ENCODE measurements around the gene PLD3.
"Not testable (repeated sequence)": the region's sequence is repeated elsewhere in the genome, so short reads cannot be mapped to it uniquely, and the experiment has no call there.

The PLD3 gene

DNA sequence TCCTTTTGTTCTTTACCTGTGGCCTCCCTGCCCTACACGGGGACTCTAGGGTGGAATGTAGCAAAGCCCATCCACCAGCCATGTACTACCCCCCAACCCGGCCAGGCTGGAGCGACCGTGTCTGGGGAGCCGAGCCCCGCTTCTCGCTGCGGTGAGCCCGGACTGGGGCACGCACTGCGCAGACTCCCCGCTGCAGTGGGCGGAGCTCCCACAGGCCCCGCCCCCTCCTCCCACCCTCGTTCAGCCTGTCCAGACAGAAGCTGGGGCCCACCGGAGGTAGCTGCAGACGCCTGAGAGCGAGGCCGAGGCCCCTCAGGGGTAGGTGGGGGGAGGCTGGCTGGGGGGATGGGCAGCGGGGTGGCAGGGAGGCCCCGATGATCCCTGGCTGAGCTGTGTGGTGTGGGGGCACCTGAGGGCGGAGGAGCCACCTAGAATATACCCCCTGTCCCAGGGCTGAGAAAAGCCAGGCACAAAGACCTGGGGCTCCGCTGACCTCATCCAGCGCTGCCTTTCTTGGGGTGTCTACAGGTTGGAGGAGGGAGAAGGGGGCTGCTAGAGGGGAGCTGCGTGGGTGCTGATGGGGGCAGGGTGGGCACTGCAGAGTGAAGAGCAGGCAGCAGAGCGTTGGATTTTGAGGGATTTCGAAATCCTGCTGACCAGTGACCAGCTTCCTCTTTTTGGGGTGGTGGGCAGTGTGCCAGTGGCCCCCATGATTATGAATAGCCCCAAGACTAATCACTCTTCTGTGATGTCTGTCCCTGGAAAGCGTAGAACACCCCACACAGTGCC is 17.3 kb downstream of the PLD3 start:
- DNase-seq = no peak

DNA sequence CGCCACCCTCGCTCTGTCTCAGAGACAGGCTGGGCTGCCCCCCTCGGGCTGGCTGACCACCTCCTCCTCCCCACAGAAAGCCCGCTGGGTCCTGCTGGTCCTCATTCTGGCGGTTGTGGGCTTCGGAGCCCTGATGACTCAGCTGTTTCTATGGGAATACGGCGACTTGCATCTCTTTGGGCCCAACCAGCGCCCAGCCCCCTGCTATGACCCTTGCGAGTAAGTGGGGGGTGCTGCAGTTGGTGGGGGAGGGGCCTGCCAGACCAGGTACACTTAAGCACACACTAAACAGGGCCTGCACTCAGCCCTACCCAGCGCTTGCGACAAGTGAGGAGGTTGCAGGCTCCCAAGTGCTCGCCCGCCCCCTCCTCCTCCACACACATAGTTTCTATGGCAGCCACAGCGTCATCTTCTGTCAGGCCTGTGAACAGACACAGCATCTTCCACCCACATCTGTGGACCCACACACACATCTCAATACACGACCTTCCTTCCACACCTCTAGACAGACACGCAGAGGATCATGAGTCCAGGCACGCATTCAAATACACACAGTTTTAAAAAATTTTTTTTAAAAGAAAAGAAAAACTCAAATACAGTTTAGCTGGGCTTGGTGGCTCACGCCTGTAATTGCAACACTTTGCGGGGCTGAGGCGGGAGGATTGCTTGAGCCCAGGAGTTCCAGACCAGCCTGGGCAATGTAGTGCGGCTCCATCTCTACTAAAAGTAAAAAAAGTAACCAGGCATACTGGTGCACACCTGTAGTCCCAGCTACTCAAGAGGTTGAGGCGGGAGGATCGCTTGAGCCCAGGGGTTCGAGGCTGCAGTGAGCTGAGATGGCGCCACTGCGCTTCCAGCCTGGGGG is 18.4 kb downstream of the PLD3 start:
- no peak for DNase-seq

DNA sequence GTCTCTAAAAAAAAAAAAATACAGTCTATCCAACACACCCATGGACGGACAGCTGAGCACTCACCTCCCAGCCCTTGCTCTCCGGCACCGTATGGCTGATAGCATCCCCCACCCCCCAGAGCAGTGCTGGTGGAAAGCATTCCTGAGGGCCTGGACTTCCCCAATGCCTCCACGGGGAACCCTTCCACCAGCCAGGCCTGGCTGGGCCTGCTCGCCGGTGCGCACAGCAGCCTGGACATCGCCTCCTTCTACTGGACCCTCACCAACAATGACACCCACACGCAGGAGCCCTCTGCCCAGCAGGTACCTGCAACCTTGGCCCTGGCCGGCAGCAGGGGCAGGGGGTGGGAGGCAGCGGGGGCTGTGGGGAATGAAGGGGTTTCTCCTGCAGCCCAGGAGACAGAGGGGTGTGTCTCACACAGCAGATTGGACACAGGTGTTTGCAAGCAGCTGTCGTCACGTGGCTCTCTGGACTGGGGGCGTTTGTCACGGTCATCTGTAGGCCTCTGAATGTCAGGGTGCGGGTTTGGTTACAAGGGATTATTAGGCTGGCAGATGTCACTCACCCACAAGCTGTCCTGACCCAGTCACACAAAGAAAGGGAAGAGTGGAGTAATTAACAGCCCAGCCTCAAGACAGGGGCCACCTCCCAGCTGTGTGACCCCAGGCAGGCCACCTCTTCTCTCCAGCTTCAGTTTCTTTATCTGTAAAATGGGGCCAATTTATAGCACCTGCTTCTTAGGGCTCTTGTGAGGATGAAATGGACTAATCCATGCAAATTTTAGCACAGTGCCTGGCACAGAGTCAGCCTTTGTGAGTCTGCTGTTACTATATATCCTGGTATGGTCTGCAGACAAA is 19.3 kb downstream of the PLD3 start:
- no peak for DNase-seq

DNA sequence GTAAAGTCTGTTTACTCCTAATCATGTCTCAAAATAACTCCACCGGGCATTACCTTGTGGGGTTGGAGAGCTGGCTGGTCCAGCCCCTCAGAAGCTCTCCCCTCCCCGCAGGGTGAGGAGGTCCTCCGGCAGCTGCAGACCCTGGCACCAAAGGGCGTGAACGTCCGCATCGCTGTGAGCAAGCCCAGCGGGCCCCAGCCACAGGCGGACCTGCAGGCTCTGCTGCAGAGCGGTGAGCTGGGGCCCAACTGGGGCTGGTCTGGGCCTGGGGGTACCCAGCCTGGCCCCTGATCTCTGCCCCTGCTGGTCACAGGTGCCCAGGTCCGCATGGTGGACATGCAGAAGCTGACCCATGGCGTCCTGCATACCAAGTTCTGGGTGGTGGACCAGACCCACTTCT is 21.3 kb downstream of the PLD3 start:
- DNase-seq = no peak

DNA sequence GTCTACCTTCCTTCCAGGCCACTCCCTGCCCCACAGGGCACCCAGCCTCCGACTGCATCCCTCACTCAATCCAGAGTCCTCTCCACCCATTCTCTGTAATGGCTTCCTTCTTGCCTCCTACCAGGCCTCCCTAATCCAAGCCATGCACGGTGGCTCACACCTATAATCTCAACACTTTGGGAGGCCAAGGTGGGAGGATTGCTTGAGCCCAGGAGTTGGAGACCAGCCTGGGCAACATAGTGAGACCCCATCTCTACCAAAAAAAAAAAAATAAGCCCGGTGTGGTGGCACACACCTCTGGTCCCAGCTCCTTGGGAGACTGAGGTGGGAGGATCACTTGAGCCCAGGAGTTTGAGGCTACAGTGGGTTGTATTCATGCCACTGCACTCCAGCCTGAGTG is 21.8 kb downstream of the PLD3 start:
- not testable (repeated sequence) for DNase-seq

DNA sequence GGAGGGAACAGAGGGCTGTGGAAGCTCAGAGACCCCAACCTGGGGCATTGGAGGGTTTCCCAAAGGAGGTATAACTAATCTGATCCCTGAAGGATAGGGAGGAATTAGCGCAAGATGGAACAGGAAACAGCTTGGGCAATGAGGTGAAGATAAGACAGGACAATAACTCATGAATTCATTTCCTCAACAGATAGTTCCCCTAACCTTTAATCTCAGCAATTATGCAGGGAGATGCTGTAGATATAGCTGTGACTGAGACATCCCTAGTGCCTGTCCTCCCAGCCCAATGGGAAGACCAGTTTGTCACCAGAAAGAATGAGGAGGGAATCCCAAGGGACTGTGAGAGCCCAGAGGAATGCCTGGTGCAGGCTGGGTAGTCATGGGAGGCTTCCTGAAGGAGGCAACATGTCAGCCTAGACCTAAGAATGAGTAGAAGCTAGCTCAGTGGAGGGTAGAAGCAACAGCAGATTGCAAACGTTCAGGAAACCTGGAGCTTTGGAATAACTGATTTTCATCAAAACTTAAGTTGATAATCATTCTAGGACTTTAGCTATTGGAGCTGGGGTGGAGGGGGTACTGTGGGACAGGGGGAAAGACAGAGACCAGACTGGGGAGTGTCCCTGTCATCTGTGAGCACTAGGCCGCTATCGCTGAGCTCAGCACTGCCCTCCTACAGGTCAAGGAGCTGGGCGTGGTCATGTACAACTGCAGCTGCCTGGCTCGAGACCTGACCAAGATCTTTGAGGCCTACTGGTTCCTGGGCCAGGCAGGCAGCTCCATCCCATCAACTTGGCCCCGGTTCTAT is 22.7 kb downstream of the PLD3 start:
- no peak for DNase-seq

DNA sequence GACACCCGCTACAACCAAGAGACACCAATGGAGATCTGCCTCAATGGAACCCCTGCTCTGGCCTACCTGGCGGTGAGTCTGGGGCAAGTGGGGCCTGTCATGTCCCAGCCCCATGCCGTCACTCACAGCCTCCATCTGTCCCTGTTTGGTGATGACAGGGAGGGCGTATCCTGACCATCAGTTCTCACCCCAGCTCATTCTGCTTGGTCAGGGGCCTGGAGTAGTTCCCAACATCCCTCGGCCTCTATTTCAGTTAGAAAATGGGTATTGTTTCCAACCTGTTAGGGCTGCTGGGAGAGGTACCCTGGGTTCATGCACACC is 23.3 kb downstream of the PLD3 start:
- no peak for DNase-seq

DNA sequence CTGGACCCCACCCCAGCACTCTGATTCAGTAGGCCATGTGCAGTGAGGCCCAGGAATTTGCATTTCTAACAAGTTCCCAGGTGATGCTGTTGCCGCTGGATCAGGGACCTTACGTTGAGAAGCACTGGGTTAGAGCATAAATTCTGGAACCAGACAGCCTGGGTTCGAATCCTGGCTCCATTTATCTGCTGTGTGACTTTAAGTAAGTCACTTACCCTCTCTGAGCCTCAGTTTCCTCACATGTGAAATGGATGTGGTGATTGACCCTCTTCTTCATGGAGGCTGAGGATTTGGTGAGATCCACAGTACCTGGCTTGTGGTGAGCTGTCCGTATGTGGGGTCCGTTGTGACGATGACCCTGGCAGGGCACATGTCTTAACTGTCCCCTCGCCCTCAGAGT is 25.6 kb downstream of the PLD3 start:
- no peak for DNase-seq

DNA sequence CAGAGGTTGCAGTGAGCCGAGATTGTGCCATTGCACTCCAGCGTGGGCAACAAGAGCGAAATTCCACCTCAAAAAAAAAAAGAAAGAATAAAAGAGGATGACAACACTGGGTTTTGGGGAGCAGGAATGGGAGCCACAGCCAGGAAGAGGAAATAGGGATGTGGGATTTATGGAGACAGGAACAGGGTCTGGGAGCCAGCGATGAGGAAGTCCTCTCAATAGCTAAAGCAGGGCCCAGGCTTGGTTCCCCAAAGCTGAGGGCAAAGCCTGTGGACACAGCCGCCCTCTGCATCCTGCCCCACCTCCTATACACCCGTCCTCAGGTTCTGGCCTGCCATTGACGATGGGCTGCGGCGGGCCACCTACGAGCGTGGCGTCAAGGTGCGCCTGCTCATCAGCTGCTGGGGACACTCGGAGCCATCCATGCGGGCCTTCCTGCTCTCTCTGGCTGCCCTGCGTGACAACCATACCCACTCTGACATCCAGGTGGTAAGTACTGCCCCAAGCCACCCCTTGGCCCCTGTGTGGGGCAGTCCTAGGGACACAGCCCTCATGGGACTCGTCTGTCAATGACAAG is 27.9 kb downstream of the PLD3 start:
- DNase-seq = no peak

DNA sequence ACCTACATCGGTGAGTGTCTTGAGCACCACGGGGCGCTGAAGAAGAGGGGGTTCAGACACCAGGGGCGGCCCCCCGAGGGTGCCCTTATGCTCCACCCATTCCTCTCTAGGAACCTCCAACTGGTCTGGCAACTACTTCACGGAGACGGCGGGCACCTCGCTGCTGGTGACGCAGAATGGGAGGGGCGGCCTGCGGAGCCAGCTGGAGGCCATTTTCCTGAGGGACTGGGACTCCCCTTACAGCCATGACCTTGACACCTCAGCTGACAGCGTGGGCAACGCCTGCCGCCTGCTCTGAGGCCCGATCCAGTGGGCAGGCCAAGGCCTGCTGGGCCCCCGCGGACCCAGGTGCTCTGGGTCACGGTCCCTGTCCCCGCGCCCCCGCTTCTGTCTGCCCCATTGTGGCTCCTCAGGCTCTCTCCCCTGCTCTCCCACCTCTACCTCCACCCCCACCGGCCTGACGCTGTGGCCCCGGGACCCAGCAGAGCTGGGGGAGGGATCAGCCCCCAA is 29.4 kb downstream of the PLD3 start:
- no peak for DNase-seq

DNA sequence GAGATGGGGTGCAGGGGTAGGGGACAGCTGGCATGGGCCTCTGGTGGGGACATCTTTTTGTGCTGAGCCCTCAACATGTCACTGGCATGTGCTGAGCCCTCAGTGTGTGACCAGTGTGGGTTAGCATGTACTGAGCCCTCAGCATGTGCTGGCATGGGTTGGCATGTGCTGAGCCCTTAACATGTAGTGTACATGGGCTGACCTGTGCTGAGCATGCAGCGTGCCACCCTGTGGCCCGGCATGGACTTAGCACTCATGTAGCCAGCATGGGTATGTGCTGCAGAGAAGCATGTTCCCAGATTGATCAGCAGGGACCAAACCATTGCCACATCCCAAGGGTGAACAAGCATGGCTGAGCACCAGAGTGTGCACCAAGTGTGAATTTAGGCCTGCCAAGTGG is 30.0 kb downstream of the PLD3 start:
- no peak for DNase-seq

DNA sequence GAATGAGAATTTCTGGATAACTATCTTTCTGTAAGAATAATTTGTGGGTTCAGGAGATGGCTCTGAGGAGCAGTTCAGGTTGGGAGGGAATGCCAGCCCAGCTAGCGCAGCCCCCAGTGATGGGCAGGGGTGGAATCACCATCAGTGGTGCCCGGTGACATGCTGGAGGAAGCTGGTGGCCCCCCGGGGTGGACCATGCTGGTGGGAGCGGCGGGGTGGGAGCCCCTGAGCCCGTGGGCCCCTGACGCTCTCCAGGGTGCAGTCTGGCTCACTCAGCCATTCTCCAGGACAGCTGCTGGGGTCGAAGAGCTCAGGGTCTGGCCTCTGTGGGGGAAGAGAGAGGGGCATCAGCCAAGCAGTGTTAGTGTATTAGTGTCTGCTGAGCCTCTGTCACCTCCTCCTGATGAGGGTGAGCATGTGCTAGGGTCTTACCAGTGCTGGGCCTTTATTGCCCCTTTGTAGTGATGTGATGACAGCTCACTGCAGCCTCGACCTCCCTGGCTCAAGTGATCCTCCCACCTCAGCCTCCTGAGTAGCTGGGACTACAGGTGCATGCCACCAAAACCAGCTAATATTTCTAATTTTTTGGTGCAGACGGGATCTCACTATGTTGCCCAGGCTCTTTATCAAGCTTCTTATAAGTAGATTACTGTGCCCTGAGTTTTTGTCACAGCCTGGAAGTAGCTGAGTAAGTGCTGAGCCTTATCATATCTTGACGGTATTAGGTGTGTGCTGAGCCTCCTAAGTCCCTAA is 31.1 kb downstream of the PLD3 start:
- DNase-seq = no peak

DNA sequence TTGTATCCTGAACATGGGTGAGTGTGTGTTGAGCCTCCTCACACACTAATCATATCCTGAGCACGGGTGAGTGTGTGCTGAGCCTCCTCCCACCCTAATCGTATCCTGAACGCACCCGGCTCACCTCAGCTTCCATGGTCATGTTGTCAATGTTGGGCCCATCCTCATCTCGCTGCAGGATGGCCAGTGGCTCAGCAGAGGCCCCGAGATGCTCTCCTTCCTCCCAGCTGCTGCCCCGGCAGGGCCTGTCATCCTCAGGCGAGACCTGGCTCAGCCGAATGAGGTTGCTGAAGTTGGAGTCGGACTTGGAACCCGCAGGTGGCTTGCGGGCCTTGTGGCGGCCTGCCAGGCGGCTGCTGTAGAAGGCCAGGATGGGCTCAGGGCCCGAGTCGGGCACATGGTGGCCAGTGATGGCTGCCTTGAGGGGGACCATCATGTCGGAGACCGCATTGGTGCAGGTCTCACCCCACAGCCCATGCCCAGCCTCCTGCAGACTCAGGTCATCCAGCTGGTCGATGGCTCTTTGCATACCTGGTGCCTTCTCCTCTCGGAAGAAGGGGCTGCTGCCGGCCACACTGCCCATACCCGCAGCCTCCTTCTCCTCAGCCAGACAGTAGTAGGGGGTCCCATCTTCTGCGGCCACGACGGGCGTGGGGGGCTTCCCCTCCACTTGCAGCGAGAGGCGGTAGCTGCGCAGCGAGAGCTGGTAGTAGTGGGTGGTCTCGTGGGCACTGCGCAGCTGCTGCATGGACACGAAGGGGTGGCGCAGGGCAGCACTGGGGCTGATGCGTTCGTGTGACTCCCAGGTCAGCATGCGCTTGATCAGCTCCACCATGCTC is 31.9 kb downstream of the PLD3 start:
- DNase-seq = no peak

DNA sequence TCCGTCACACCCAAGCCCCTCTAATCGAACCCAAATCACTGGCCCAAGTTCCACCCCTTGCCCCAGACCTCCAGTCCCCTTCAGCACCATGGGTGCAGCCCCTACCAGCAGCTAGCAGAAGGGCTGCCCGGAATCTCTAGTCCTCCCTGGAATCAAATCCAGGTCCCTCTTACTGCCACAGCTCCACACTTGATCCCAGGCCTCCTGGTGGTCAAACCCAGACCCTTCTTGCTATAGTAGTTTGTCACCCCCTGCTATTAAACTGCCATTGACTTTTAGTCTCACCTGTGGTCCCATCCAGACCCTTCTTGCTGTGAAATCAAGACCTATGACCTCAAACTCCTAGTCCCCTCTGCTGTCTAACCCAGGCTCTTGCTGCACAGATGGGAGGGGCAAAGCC is 32.8 kb downstream of the PLD3 start:
- no peak for DNase-seq

DNA sequence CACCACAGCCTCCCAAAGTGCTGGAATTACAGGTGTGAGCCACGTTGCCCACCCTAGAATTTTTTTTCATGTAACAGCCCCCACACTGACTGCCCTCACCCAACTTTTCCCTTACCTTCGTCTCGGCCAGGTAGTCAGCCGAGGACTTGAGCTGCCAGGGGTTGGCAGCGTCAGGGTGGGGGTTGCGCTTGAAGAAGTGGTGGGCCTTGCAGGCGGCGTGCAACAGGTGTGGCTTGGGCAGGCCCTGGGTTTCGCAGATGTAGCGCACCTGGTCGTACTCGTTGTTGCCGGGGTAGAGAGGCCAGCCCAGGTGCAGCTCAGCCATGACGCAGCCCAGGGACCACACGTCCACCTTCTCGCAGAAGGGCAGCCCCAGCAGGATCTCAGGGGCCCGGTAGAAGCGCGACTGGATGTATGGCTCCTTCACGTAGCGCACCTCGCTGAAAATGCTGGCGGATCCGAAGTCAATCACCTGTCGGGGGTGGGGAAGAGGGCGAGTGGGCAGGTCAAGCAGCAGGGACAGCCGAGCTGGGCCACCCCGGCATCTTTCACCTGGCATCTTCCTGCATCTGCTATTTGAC is 35.3 kb downstream of the PLD3 start:
- no peak for DNase-seq

DNA sequence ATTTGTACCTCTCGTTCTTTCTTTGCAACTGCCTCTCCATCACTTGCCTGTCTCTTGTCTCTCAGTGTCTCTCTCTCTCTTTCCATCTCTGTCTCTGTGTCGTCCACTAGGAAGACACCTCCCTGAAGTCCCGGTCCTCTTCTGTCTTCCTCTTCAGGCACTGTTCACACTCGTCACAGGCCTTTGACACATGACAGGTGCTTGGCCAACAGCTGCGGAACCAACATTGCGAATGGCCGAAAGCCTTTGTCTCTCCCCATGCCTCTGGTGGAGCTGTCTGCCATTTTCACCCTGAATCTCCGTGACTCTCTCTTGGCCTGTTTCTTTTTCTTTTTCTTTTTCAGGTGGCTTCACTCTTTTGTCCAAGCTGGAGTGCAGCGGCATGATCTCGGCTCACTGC is 38.7 kb downstream of the PLD3 start:
- no peak for DNase-seq

DNA sequence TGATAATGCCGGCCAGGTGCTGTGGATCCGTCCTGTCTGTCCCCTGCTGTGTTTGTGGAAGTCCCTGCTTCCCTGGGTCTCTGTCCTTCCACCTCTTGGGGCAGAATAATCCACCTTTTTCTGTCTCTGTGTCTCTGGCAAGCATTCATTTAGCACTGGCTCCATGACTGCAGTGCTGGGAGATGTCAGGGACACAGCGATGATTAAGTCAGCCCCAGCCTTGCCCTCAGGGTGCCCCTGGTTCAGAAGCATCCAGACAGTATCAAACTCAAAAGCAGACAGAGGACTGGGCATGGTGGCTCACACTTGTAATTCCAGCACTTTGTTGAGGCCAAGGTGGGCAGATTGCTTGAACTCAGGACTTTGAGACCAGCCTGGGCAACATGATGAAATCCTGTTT is 40.0 kb downstream of the PLD3 start:
- no peak for DNase-seq

DNA sequence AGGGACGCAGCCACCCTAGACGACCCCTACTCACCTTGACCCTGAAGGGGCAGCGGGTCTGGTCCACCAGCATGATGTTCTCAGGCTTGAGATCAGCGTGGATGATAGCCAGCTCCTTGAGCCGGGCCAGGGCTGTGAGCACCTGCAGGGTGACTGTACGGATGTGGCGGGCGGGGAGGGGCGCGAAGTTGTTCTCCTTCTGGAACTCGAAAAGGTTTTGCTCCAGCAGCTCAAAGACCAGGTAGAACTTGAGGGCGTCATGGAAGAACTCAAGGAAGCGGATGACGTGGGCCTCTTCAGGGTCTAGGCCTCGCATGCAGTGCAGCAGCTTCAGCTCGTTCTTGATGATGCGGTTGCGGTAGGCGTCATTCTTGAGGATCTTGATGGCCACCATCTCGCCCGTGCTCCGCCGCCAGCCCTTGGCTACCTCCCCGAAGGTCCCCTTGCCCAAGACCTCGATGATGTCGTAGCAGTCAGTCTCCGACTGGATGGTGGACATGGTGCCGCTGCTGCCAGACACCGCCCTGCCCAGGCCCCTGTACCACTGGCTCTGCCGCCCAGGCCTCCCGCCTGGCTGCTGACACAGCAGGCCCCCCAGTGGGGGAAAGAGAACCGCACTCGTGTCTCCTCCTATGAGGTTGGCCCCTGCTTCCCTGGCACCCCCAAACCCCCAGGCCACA is 41.0 kb downstream of the PLD3 start:
- no peak for DNase-seq

DNA sequence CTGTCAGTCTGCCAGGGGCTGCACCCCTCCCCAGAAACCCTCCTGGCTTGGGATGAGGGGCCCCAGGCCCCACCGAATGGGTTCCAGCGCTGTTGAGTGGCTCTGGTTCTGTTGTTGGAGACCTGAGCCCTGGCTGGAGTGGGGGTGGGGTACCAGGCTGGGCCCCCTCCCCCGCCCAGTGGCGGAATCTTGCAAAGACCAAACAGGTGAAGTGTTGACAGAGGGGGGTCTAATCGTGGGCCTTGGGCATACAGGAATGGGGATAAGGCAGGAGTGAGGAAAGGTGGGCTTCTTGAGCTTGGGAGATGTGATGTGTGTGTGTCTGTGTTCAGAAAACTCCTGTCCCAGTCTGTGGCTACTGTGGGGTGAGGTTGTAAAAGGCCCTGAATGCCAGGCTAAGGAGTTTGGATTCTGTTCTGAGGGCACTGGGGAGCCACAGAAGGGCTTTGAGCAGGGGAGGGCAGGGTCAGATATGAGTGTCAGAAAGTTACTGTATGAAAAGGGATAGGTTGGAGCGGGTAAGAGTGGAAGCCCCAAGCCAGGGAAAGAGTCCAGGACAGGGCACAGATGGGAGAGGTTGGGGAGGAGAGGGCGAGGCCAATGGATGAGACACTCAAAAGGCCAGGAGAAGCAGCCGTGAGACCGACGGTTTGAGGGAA is 41.7 kb downstream of the PLD3 start, which contains the start of gene HIPK4:
Gene HIPK4 (minus strand): TSS at position 98 of the 659 bp plus-strand sequence. CDS start 279 bp downstream, outside the sequence.
- DNase-seq = no peak
